IMR-90 (cell line): ENCODE results near the gene FANCM. TPM values are rescaled to one million over a fixed set of nuclear protein-coding genes. Genes with fewer than 3 reads are reported as not detected.

ENCODE experiments used
- ATAC-seq: fragments of 200-7000 bp; cut with Tn5 transposase; 2 replicates; pipeline ENCODE4 v1.9.1; 2020; ENCODE audit warnings: low read depth, mild to moderate bottlenecking, moderate library complexity
- BruUV-seq: library from RNA; stranded (reverse); fragments of 400-500 nt; replicated peaks from 2 replicates; lab custom pipeline; 2021; lab: Mats Ljungman, UMichigan
- CTCF ChIA-PET: fragments of 300-600 bp; formaldehyde crosslinking; extraction: SDS; loops from one replicate; lab custom pipeline; 2021; ENCODE audit warnings: antibody characterized with exemption; lab: Yijun Ruan, JAX
- POLR2A ChIA-PET: fragments of 300-600 bp; sonication (Branson Sonifier 250); formaldehyde crosslinking; loops from one replicate; lab custom pipeline; 2022; ENCODE audit warnings: antibody characterized with exemption; ENCODE audit not compliant: unreplicated experiment; lab: Charles Lee
- DNase-seq: peaks from one replicate; pipeline ENCODE4 v3.0.0; 2013
- H2AFZ ChIP-seq: replicated peaks from 2 replicates; pipeline ENCODE3; 2013; ENCODE audit warnings: low read length, mild to moderate bottlenecking; ENCODE audit not compliant: poor library complexity
- H2AK5ac ChIP-seq: 2 replicates; pipeline ENCODE4 v1.6.1; 2013; ENCODE audit warnings: low read depth, low read length, inconsistent platforms
- H2AK9ac ChIP-seq: replicated peaks from 2 replicates; pipeline ENCODE3; 2013; ENCODE audit warnings: mild to moderate bottlenecking, low read depth, low read length, moderate library complexity; ENCODE audit not compliant: poor library complexity
- H2BK120ac ChIP-seq: 2 replicates; pipeline ENCODE4 v1.6.1; 2013; ENCODE audit warnings: low read depth, low read length, inconsistent platforms
- H2BK15ac ChIP-seq: 3 replicates; pipeline ENCODE4 v1.6.1; 2013; ENCODE audit warnings: low read depth, low read length, inconsistent platforms
- H2BK20ac ChIP-seq: 2 replicates; pipeline ENCODE4 v1.6.1; 2013; ENCODE audit warnings: low read depth, mild to moderate bottlenecking, inconsistent platforms, low read length, moderate library complexity
- H2BK5ac ChIP-seq: 2 replicates; pipeline ENCODE4 v1.6.1; 2013; ENCODE audit warnings: mild to moderate bottlenecking, low read depth, low read length, inconsistent platforms; ENCODE audit not compliant: poor library complexity, severe bottlenecking
- H3K14ac ChIP-seq: replicated peaks from 2 replicates; pipeline ENCODE4 v1.6.1; 2013; ENCODE audit warnings: low read depth, low read length, inconsistent platforms
- H3K18ac ChIP-seq: 2 replicates; pipeline ENCODE4 v1.6.1; 2013; ENCODE audit warnings: low read depth, low read length, control low read depth
- H3K23ac ChIP-seq: 2 replicates; pipeline ENCODE4 v1.6.1; 2013; ENCODE audit warnings: low read depth, low read length, inconsistent platforms
- H3K27ac ChIP-seq: 2 replicates; pipeline ENCODE4 v1.5.1; 2013; ENCODE audit warnings: mild to moderate bottlenecking, control low read depth, low read length; ENCODE audit not compliant: insufficient read depth
- H3K27me3 ChIP-seq: 2 replicates; pipeline ENCODE4 v1.6.1; 2013; ENCODE audit warnings: low read length; ENCODE audit not compliant: control insufficient read depth, insufficient read depth
- H3K36me3 ChIP-seq: 2 replicates; pipeline ENCODE4 v1.6.1; 2013; ENCODE audit warnings: low read length, mixed read lengths; ENCODE audit not compliant: control insufficient read depth, insufficient read depth
- H3K4ac ChIP-seq: 2 replicates; pipeline ENCODE4 v1.6.1; 2013; ENCODE audit warnings: low read depth, low read length, inconsistent platforms
- H3K4me1 ChIP-seq: 2 replicates; pipeline ENCODE4 v1.6.1; 2013; ENCODE audit warnings: low read length, mixed read lengths; ENCODE audit not compliant: control insufficient read depth, insufficient read depth
- H3K4me2 ChIP-seq: 2 replicates; pipeline ENCODE4 v1.6.1; 2013; ENCODE audit warnings: low read depth, mild to moderate bottlenecking, control low read depth, low read length, moderate library complexity
- H3K4me3 ChIP-seq: 2 replicates; pipeline ENCODE4 v1.5.1; 2013; ENCODE audit warnings: low read depth, mild to moderate bottlenecking, control low read depth, low read length, moderate library complexity; ENCODE audit not compliant: insufficient read depth
- H3K56ac ChIP-seq: 2 replicates; pipeline ENCODE4 v1.6.1; 2013; ENCODE audit warnings: low read length, inconsistent platforms; ENCODE audit not compliant: insufficient read depth; ENCODE audit errors: extremely low read depth
- H3K79me1 ChIP-seq, 2 experiments: 2 replicates each; pipeline ENCODE4 v1.6.1; 2013; ENCODE audit warnings: low read length in 2 of 2, inconsistent platforms in 1 of 2, low read depth in 1 of 2
- H3K9ac ChIP-seq: 2 replicates; pipeline ENCODE4 v1.6.1; 2013; ENCODE audit warnings: low read depth, low read length, control low read depth
- H3K9me1 ChIP-seq: 2 replicates; pipeline ENCODE4 v1.6.1; 2013; ENCODE audit warnings: low read length, inconsistent platforms; ENCODE audit not compliant: insufficient read depth
- H3K9me3 ChIP-seq: 2 replicates; pipeline ENCODE4 v1.6.1; 2013; ENCODE audit warnings: low read length; ENCODE audit not compliant: control insufficient read depth, insufficient read depth
- H4K20me1 ChIP-seq: 2 replicates; pipeline ENCODE4 v1.6.1; 2013; ENCODE audit warnings: low read length, inconsistent platforms; ENCODE audit not compliant: insufficient read depth
- H4K5ac ChIP-seq: 2 replicates; pipeline ENCODE4 v1.6.1; 2013; ENCODE audit warnings: mild to moderate bottlenecking, low read depth, low read length, control low read depth
- H4K8ac ChIP-seq, 2 experiments: 2 replicates each; pipeline ENCODE4 v1.6.1; 2013; ENCODE audit warnings: low read depth in 2 of 2, low read length in 2 of 2, control low read depth in 1 of 2, inconsistent platforms in 1 of 2
- H4K91ac ChIP-seq: 2 replicates; pipeline ENCODE4 v1.6.1; 2013; ENCODE audit warnings: low read depth, low read length, inconsistent platforms; ENCODE audit not compliant: insufficient read depth
- CTCF ChIP-seq: conservative IDR thresholded peaks from 2 replicates; pipeline ENCODE4 v1.5.1; 2012; ENCODE audit warnings: mild to moderate bottlenecking, low read depth, low read length, improper control_type of control experiment
- MXI1 ChIP-seq: IDR thresholded peaks from 2 replicates; pipeline ENCODE4 v1.6.1; 2012; ENCODE audit warnings: low read depth, mild to moderate bottlenecking, low read length, moderate library complexity, borderline replicate concordance
- POLR2A ChIP-seq: IDR thresholded peaks from 2 replicates; pipeline ENCODE4 v1.6.1; 2012; ENCODE audit warnings: mild to moderate bottlenecking, low read depth, low read length
- RCOR1 ChIP-seq: IDR thresholded peaks from 2 replicates; pipeline ENCODE4 v1.6.1; 2012; ENCODE audit warnings: mild to moderate bottlenecking, low read length, improper control_type of control experiment; ENCODE audit not compliant: insufficient replicate concordance
- SMC3 ChIP-seq: fragments of 150-350 bp; IDR thresholded peaks from 2 replicates; pipeline ENCODE4 v1.6.1; 2016; ENCODE audit warnings: low read depth, mild to moderate bottlenecking, antibody characterized with exemption, low read length, moderate library complexity
- WGBS, 2 experiments: methylation state at CpG; one replicate each; pipeline versions ENCODE4 v1.1.5 to v1.1.7; 2013; ENCODE audit warnings: missing lambda C conversion rate in 2 of 2; ENCODE audit not compliant: insufficient read length in 1 of 2; ENCODE audit errors: extremely low coverage in 2 of 2; 5-methylcytosine and 5-hydroxymethylcytosine counted together
- dilution Hi-C: fragments of 300-500 bp; cut with HindIII; formaldehyde crosslinking; loops from one replicate; pipeline ENCODE4 v1.14.3; 2018; ENCODE audit warnings: low sequenced_read_pairs; ENCODE audit not compliant: unreplicated experiment
- in situ Hi-C: fragments of 300-500 bp; cut with MboI; formaldehyde crosslinking; loops from 3 replicates; pipeline ENCODE4 v1.14.3; 2019; ENCODE audit warnings: low sequenced_read_pairs, inconsistent platforms, mixed read lengths
- intact Hi-C: fragments of 100-400 bp; cut with micrococcal nuclease; formaldehyde crosslinking; loops from 2 replicates; pipeline ENCODE4 v1.10.0; 2022
- polyA plus RNA-seq, 3 experiments: library from polyadenylated mRNA; depleted of rRNA; stranded (reverse); fragments of >200 nt; gene quantifications; 2 replicates each; pipeline ENCODE4 v1.2.3, GENCODE V29; 2012; ENCODE audit warnings: low replicate concordance in 1 of 3
- total RNA-seq: library from RNA; depleted of rRNA; stranded (reverse); fragments of >200 nt; gene quantifications from 2 replicates; pipeline ENCODE4 v1.2.3, GENCODE V29; 2012

FANCM gene
- total and polyA plus RNA-seq, 2 of the 4 experiments (the other 2 are of a cell fraction), result 1.7 to 7.0 TPM

GRCh38 chr14:45104561-45104960, 31.2 kb upstream of the FANCM start:
- H4K8ac ChIP-seq, result no peak overlapping the region
- H2AK5ac ChIP-seq, result no peak overlapping the region
- no peak overlapping the region for H3K23ac ChIP-seq
- H3K14ac ChIP-seq, result no peak overlapping the region
- H4K91ac ChIP-seq, result no peak overlapping the region
- no CpG with 5 or more reads among the region's 1 CpG for WGBS, 2 experiments
- H3K79me1 ChIP-seq, result peaks cover 11 to 16% of the 10 kb centered on the region in 2 experiments; a peak in 3 of 4 replicates
- no peaks in the 10 kb centered on the region for H3K9me3 ChIP-seq
- DNase-seq (no peak), ATAC-seq (no peak)
- no peaks in the 10 kb centered on the region for H3K9me1 ChIP-seq
- no peak overlapping the region for H2BK15ac ChIP-seq
- in situ Hi-C loops (no loop called here), intact Hi-C loops (no loop called here), dilution Hi-C loops (no loop called here)
- H2AFZ ChIP-seq, result no peak overlapping the region
- peaks cover 22% of the 10 kb centered on the region for H3K36me3 ChIP-seq
- no peak overlapping the region for H3K4me3 ChIP-seq
- no peaks in the 10 kb centered on the region for H3K27me3 ChIP-seq
- no peak overlapping the region for H4K5ac ChIP-seq
- H3K18ac ChIP-seq, result no peak overlapping the region
- H3K4me2 ChIP-seq, result no peak overlapping the region
- H4K20me1 ChIP-seq, result no peaks in the 10 kb centered on the region
- H3K9ac ChIP-seq, result no peak overlapping the region
- CTCF ChIA-PET, result no interaction called here
- no peak overlapping the region for H3K27ac ChIP-seq
- no TSS peak for BruUV-seq
- no peak overlapping the region for H2AK9ac ChIP-seq
- H3K4ac ChIP-seq, result no peak overlapping the region
- H2BK5ac ChIP-seq, result no peak overlapping the region
- H2BK20ac ChIP-seq, result no peak overlapping the region
- POLR2A ChIA-PET, result interaction anchor here (0.6 kb wide), 1 partner anchor 152 kb away, joined by 3 read pairs; no protein-coding TSS in a partner anchor
- no peaks in the 10 kb centered on the region for H3K4me1 ChIP-seq
- H2BK120ac ChIP-seq, result no peak overlapping the region
- H3K56ac ChIP-seq, result no peak overlapping the region
- no peak for TF ChIP-seq MXI1
- TF ChIP-seq RCOR1, result no peak
- TF ChIP-seq SMC3, result no peak
- no peak for TF ChIP-seq CTCF
- no peak for TF ChIP-seq POLR2A
